IMR-90 (cell line): ENCODE data around the gene TRIM32. TPM values are rescaled to one million over a fixed set of nuclear protein-coding genes. Genes with fewer than 3 reads are reported as not detected.

ENCODE experiments used
- ATAC-seq: fragments of 200-7000 bp; cut with Tn5 transposase; 2 replicates; pipeline ENCODE4 v1.9.1; 2020; ENCODE audit warnings: low read depth, mild to moderate bottlenecking, moderate library complexity
- BruUV-seq: library from RNA; stranded (reverse); fragments of 400-500 nt; replicated peaks from 2 replicates; lab custom pipeline; 2021; lab: Mats Ljungman, UMichigan
- CTCF ChIA-PET: fragments of 300-600 bp; formaldehyde crosslinking; extraction: SDS; loops from one replicate; lab custom pipeline; 2021; ENCODE audit warnings: antibody characterized with exemption; lab: Yijun Ruan, JAX
- POLR2A ChIA-PET: fragments of 300-600 bp; sonication (Branson Sonifier 250); formaldehyde crosslinking; loops from one replicate; lab custom pipeline; 2022; ENCODE audit warnings: antibody characterized with exemption; ENCODE audit not compliant: unreplicated experiment; lab: Charles Lee
- DNase-seq: peaks from one replicate; pipeline ENCODE4 v3.0.0; 2013
- H2AFZ ChIP-seq: replicated peaks from 2 replicates; pipeline ENCODE3; 2013; ENCODE audit warnings: low read length, mild to moderate bottlenecking; ENCODE audit not compliant: poor library complexity
- H2AK5ac ChIP-seq: 2 replicates; pipeline ENCODE4 v1.6.1; 2013; ENCODE audit warnings: low read depth, low read length, inconsistent platforms
- H2AK9ac ChIP-seq: replicated peaks from 2 replicates; pipeline ENCODE3; 2013; ENCODE audit warnings: mild to moderate bottlenecking, low read depth, low read length, moderate library complexity; ENCODE audit not compliant: poor library complexity
- H2BK120ac ChIP-seq: 2 replicates; pipeline ENCODE4 v1.6.1; 2013; ENCODE audit warnings: low read depth, low read length, inconsistent platforms
- H2BK15ac ChIP-seq: 3 replicates; pipeline ENCODE4 v1.6.1; 2013; ENCODE audit warnings: low read depth, low read length, inconsistent platforms
- H2BK20ac ChIP-seq: 2 replicates; pipeline ENCODE4 v1.6.1; 2013; ENCODE audit warnings: low read depth, mild to moderate bottlenecking, inconsistent platforms, low read length, moderate library complexity
- H2BK5ac ChIP-seq: 2 replicates; pipeline ENCODE4 v1.6.1; 2013; ENCODE audit warnings: mild to moderate bottlenecking, low read depth, low read length, inconsistent platforms; ENCODE audit not compliant: poor library complexity, severe bottlenecking
- H3K14ac ChIP-seq: replicated peaks from 2 replicates; pipeline ENCODE4 v1.6.1; 2013; ENCODE audit warnings: low read depth, low read length, inconsistent platforms
- H3K18ac ChIP-seq: 2 replicates; pipeline ENCODE4 v1.6.1; 2013; ENCODE audit warnings: low read depth, low read length, control low read depth
- H3K23ac ChIP-seq: 2 replicates; pipeline ENCODE4 v1.6.1; 2013; ENCODE audit warnings: low read depth, low read length, inconsistent platforms
- H3K27ac ChIP-seq: 2 replicates; pipeline ENCODE4 v1.5.1; 2013; ENCODE audit warnings: mild to moderate bottlenecking, control low read depth, low read length; ENCODE audit not compliant: insufficient read depth
- H3K27me3 ChIP-seq: 2 replicates; pipeline ENCODE4 v1.6.1; 2013; ENCODE audit warnings: low read length; ENCODE audit not compliant: control insufficient read depth, insufficient read depth
- H3K36me3 ChIP-seq: 2 replicates; pipeline ENCODE4 v1.6.1; 2013; ENCODE audit warnings: low read length, mixed read lengths; ENCODE audit not compliant: control insufficient read depth, insufficient read depth
- H3K4ac ChIP-seq: 2 replicates; pipeline ENCODE4 v1.6.1; 2013; ENCODE audit warnings: low read depth, low read length, inconsistent platforms
- H3K4me1 ChIP-seq: 2 replicates; pipeline ENCODE4 v1.6.1; 2013; ENCODE audit warnings: low read length, mixed read lengths; ENCODE audit not compliant: control insufficient read depth, insufficient read depth
- H3K4me2 ChIP-seq: 2 replicates; pipeline ENCODE4 v1.6.1; 2013; ENCODE audit warnings: low read depth, mild to moderate bottlenecking, control low read depth, low read length, moderate library complexity
- H3K4me3 ChIP-seq: 2 replicates; pipeline ENCODE4 v1.5.1; 2013; ENCODE audit warnings: low read depth, mild to moderate bottlenecking, control low read depth, low read length, moderate library complexity; ENCODE audit not compliant: insufficient read depth
- H3K56ac ChIP-seq: 2 replicates; pipeline ENCODE4 v1.6.1; 2013; ENCODE audit warnings: low read length, inconsistent platforms; ENCODE audit not compliant: insufficient read depth; ENCODE audit errors: extremely low read depth
- H3K79me1 ChIP-seq, 2 experiments: 2 replicates each; pipeline ENCODE4 v1.6.1; 2013; ENCODE audit warnings: low read length in 2 of 2, inconsistent platforms in 1 of 2, low read depth in 1 of 2
- H3K9ac ChIP-seq: 2 replicates; pipeline ENCODE4 v1.6.1; 2013; ENCODE audit warnings: low read depth, low read length, control low read depth
- H3K9me1 ChIP-seq: 2 replicates; pipeline ENCODE4 v1.6.1; 2013; ENCODE audit warnings: low read length, inconsistent platforms; ENCODE audit not compliant: insufficient read depth
- H3K9me3 ChIP-seq: 2 replicates; pipeline ENCODE4 v1.6.1; 2013; ENCODE audit warnings: low read length; ENCODE audit not compliant: control insufficient read depth, insufficient read depth
- H4K20me1 ChIP-seq: 2 replicates; pipeline ENCODE4 v1.6.1; 2013; ENCODE audit warnings: low read length, inconsistent platforms; ENCODE audit not compliant: insufficient read depth
- H4K5ac ChIP-seq: 2 replicates; pipeline ENCODE4 v1.6.1; 2013; ENCODE audit warnings: mild to moderate bottlenecking, low read depth, low read length, control low read depth
- H4K8ac ChIP-seq, 2 experiments: 2 replicates each; pipeline ENCODE4 v1.6.1; 2013; ENCODE audit warnings: low read depth in 2 of 2, low read length in 2 of 2, control low read depth in 1 of 2, inconsistent platforms in 1 of 2
- H4K91ac ChIP-seq: 2 replicates; pipeline ENCODE4 v1.6.1; 2013; ENCODE audit warnings: low read depth, low read length, inconsistent platforms; ENCODE audit not compliant: insufficient read depth
- BHLHE40 ChIP-seq: fragments of 150-350 bp; IDR thresholded peaks from 2 replicates; pipeline ENCODE4 v1.6.1; 2016; ENCODE audit warnings: mild to moderate bottlenecking, low read depth, low read length
- CEBPB ChIP-seq: IDR thresholded peaks from 2 replicates; pipeline ENCODE4 v1.6.1; 2012; ENCODE audit warnings: low read depth, low read length, improper control_type of control experiment
- CHD1 ChIP-seq: IDR thresholded peaks from 2 replicates; pipeline ENCODE4 v1.6.1; 2012; ENCODE audit warnings: low read depth, low read length, improper control_type of control experiment
- ELK1 ChIP-seq: fragments of 150-350 bp; IDR thresholded peaks from 2 replicates; pipeline ENCODE4 v1.6.1; 2016; ENCODE audit warnings: low read depth, mild to moderate bottlenecking, low read length, moderate library complexity, borderline replicate concordance
- FOS ChIP-seq: fragments of 150-350 bp; IDR thresholded peaks from 2 replicates; pipeline ENCODE4 v1.6.1; 2016; ENCODE audit warnings: low read depth, low read length
- MAFK ChIP-seq: IDR thresholded peaks from 2 replicates; pipeline ENCODE4 v1.6.1; 2012; ENCODE audit warnings: low read depth, low read length, improper control_type of control experiment
- MAZ ChIP-seq: IDR thresholded peaks from 2 replicates; pipeline ENCODE4 v1.6.1; 2012; ENCODE audit warnings: low read depth, mild to moderate bottlenecking, low read length, improper control_type of control experiment, moderate library complexity, borderline replicate concordance
- MXI1 ChIP-seq: IDR thresholded peaks from 2 replicates; pipeline ENCODE4 v1.6.1; 2012; ENCODE audit warnings: low read depth, mild to moderate bottlenecking, low read length, moderate library complexity, borderline replicate concordance
- RAD21 ChIP-seq: IDR thresholded peaks from 2 replicates; pipeline ENCODE4 v1.6.1; 2012; ENCODE audit warnings: low read length, improper control_type of control experiment
- RFX5 ChIP-seq: IDR thresholded peaks from 2 replicates; pipeline ENCODE4 v1.8.0; 2012; ENCODE audit warnings: low read depth, mild to moderate bottlenecking, low read length, moderate library complexity
- SMC3 ChIP-seq: fragments of 150-350 bp; IDR thresholded peaks from 2 replicates; pipeline ENCODE4 v1.6.1; 2016; ENCODE audit warnings: low read depth, mild to moderate bottlenecking, antibody characterized with exemption, low read length, moderate library complexity
- USF2 ChIP-seq: fragments of 150-350 bp; IDR thresholded peaks from 2 replicates; pipeline ENCODE4 v1.6.1; 2017; ENCODE audit warnings: mild to moderate bottlenecking, antibody characterized with exemption, low read length, low read depth
- WGBS, 2 experiments: methylation state at CpG; one replicate each; pipeline versions ENCODE4 v1.1.5 to v1.1.7; 2013; ENCODE audit warnings: missing lambda C conversion rate in 2 of 2; ENCODE audit not compliant: insufficient read length in 1 of 2; ENCODE audit errors: extremely low coverage in 2 of 2; 5-methylcytosine and 5-hydroxymethylcytosine counted together
- dilution Hi-C: fragments of 300-500 bp; cut with HindIII; formaldehyde crosslinking; loops from one replicate; pipeline ENCODE4 v1.14.3; 2018; ENCODE audit warnings: low sequenced_read_pairs; ENCODE audit not compliant: unreplicated experiment
- in situ Hi-C: fragments of 300-500 bp; cut with MboI; formaldehyde crosslinking; loops from 3 replicates; pipeline ENCODE4 v1.14.3; 2019; ENCODE audit warnings: low sequenced_read_pairs, inconsistent platforms, mixed read lengths
- intact Hi-C: fragments of 100-400 bp; cut with micrococcal nuclease; formaldehyde crosslinking; loops from 2 replicates; pipeline ENCODE4 v1.10.0; 2022
- polyA plus RNA-seq, 3 experiments: library from polyadenylated mRNA; depleted of rRNA; stranded (reverse); fragments of >200 nt; gene quantifications; 2 replicates each; pipeline ENCODE4 v1.2.3, GENCODE V29; 2012; ENCODE audit warnings: low replicate concordance in 1 of 3
- total RNA-seq: library from RNA; depleted of rRNA; stranded (reverse); fragments of >200 nt; gene quantifications from 2 replicates; pipeline ENCODE4 v1.2.3, GENCODE V29; 2012

Gene TRIM32
- total and polyA plus RNA-seq, 2 of the 4 experiments (the other 2 are of a cell fraction) = 12.8 to 31.0 TPM

GRCh38 chr9:116741086-116741740 is 54.1 kb downstream of the TRIM32 start:
- Histone ChIP-seq H3K4me2 (no peak overlapping the region), H3K4ac (no peak overlapping the region), H3K36me3 (no peaks in the 10 kb centered on the region), H3K4me3 (no peak overlapping the region), H2BK5ac (no peak overlapping the region), H4K91ac (no peak overlapping the region), H4K8ac (no peak overlapping the region), H4K5ac (no peak overlapping the region), H3K23ac (no peak overlapping the region), H2AK9ac (no peak overlapping the region), H3K4me1 (no peaks in the 10 kb centered on the region), H3K9me3 (no peaks in the 10 kb centered on the region), H3K14ac (no peak overlapping the region), H3K79me1 (no peaks in the 10 kb centered on the region), H3K56ac (no peak overlapping the region), H2BK120ac (no peak overlapping the region), H3K18ac (no peak overlapping the region), H3K27ac (no peak overlapping the region), H4K20me1 (no peaks in the 10 kb centered on the region), H3K9me1 (no peaks in the 10 kb centered on the region), H2AK5ac (no peak overlapping the region), H2AFZ (no peak overlapping the region), H3K27me3 (no peaks in the 10 kb centered on the region; the same call in none of the 2 replicates), H2BK15ac (no peak overlapping the region), H2BK20ac (no peak overlapping the region), H3K9ac (no peak overlapping the region)
- no TSS peak for BruUV-seq
- 0% methylated on average over 1 of the region's 3 CpGs; no CpG with 5 or more reads in 1 of the 2 experiments for WGBS, 2 experiments
- intact Hi-C loops = no loop called here
- TF ChIP-seq FOS = no peak
- no peak for TF ChIP-seq RFX5
- no peak for TF ChIP-seq CHD1
- TF ChIP-seq MAFK = no peak
- no peak for TF ChIP-seq MXI1
- no peak for TF ChIP-seq BHLHE40
- TF ChIP-seq RAD21 = no peak
- TF ChIP-seq ELK1 = no peak
- TF ChIP-seq CEBPB = no peak
- no peak for TF ChIP-seq SMC3
- no peak for TF ChIP-seq MAZ
- no peak for TF ChIP-seq USF2
- in situ Hi-C loops = no loop called here
- ChIA-PET CTCF (interaction anchor here (2.0 kb wide), 1 partner anchor 119 kb away, joined by 8 read pairs; no protein-coding TSS in a partner anchor), POLR2A (no interaction called here)
- dilution Hi-C loops = no loop called here
- no peak for ATAC-seq
- DNase-seq = no peak
